Stimulated activated naive CD8-positive, alpha-beta T cell treated with anti-CD3 and anti-CD28 coated beads, Interleukin-15, Interleukin-2, amounts not matched to agents 100 ng/mL and 50 ng/mL, for 24 hours (primary cell): ENCODE measurements around the gene IRX4.

Source experiments
- H3K27ac Mint-ChIP-seq: one replicate; pipeline ENCODE4 v1.8.0; 2021; ENCODE audit warnings: mild to moderate bottlenecking, mixed read lengths
- H3K27me3 Mint-ChIP-seq: one replicate; pipeline ENCODE4 v1.8.0; 2021; ENCODE audit warnings: mixed read lengths
- H3K36me3 Mint-ChIP-seq: one replicate; pipeline ENCODE4 v1.8.0; 2021; ENCODE audit warnings: low read depth, mixed read lengths
- H3K4me1 Mint-ChIP-seq: one replicate; pipeline ENCODE4 v1.8.0; 2021; ENCODE audit warnings: low read depth, mixed read lengths
- H3K4me3 Mint-ChIP-seq: one replicate; pipeline ENCODE4 v1.8.0; 2021; ENCODE audit warnings: mild to moderate bottlenecking, mixed read lengths
- H3K9me3 Mint-ChIP-seq: one replicate; pipeline ENCODE4 v1.8.0; 2021; ENCODE audit warnings: mixed read lengths

Gene IRX4

GRCh38 chr5:1882337-1883119, at the start of gene IRX4:
TSS of gene IRX4 (minus strand) at chr5:1882925. CDS start at chr5:1882647, 278 bp downstream.
- Mint-ChIP-seq H3K4me1 (peaks cover 5% of the 10 kb centered on the region), H3K27ac (no peak within 1 kb of the TSS), H3K36me3 (no peaks in the 10 kb centered on the region), H3K27me3 (peaks cover 43% of the 10 kb centered on the region), H3K4me3 (no peak within 1 kb of the TSS), H3K9me3 (no peaks in the 10 kb centered on the region)

GRCh38 chr5:1931604-1932231, 49.0 kb upstream of the IRX4 start:
- no peak overlapping the region for H3K27ac Mint-ChIP-seq
- H3K4me1 Mint-ChIP-seq = no peaks in the 10 kb centered on the region
- no peak overlapping the region for H3K4me3 Mint-ChIP-seq
- H3K36me3 Mint-ChIP-seq = no peaks in the 10 kb centered on the region
- H3K27me3 Mint-ChIP-seq = peaks cover 30% of the 10 kb centered on the region
- no peaks in the 10 kb centered on the region for H3K9me3 Mint-ChIP-seq

GRCh38 chr5:1930880-1931603, 48.3 kb upstream of the IRX4 start:
- Mint-ChIP-seq H3K4me3 (no peak overlapping the region), H3K27ac (no peak overlapping the region), H3K9me3 (no peaks in the 10 kb centered on the region), H3K36me3 (no peaks in the 10 kb centered on the region), H3K4me1 (no peaks in the 10 kb centered on the region), H3K27me3 (peaks cover 27% of the 10 kb centered on the region)

- H3K36me3 Mint-ChIP-seq = no peaks in the 10 kb centered on the region
- no peaks in the 10 kb centered on the region for H3K9me3 Mint-ChIP-seq
- H3K4me3 Mint-ChIP-seq = no peak overlapping the region
- peaks cover 23% of the 10 kb centered on the region for H3K27me3 Mint-ChIP-seq
- H3K27ac Mint-ChIP-seq = no peak overlapping the region
- H3K4me1 Mint-ChIP-seq = no peaks in the 10 kb centered on the region
Measured at GRCh38 chr5:1930501-1930879, 47.8 kb upstream of the IRX4 start.

GRCh38 chr5:1929108-1929991, 46.6 kb upstream of the IRX4 start:
- Mint-ChIP-seq H3K27me3 (peaks cover 23% of the 10 kb centered on the region), H3K4me3 (no peak overlapping the region), H3K36me3 (no peaks in the 10 kb centered on the region), H3K4me1 (no peaks in the 10 kb centered on the region), H3K9me3 (no peaks in the 10 kb centered on the region), H3K27ac (no peak overlapping the region)

- peaks cover under 1% of the 10 kb centered on the region for H3K27me3 Mint-ChIP-seq
- no peak overlapping the region for H3K4me3 Mint-ChIP-seq
- no peaks in the 10 kb centered on the region for H3K4me1 Mint-ChIP-seq
- H3K9me3 Mint-ChIP-seq = no peaks in the 10 kb centered on the region
- no peak overlapping the region for H3K27ac Mint-ChIP-seq
- no peaks in the 10 kb centered on the region for H3K36me3 Mint-ChIP-seq
Measured at GRCh38 chr5:1926471-1927341, 44.0 kb upstream of the IRX4 start.

DNA sequence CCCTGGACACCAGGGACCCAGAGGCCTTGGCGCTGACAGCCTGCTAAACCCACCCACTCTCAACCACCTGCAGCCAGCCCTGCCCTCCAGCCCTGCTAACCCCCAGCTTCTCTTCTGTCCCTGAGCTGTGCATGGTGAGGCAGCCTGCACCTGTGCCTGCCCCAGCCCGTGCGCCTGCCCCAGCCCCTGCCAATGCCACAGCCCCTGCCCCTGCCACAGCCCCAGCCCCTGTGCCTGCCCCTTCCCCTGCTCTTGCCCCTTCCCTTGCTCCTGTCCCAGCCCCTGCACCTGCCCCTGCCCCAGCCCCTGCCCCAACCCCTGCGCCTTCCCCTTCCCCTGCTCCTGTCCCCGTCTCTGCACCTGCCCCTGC, 43.3 kb upstream of the IRX4 start:
- Mint-ChIP-seq H3K36me3 (no peaks in the 10 kb centered on the region), H3K27me3 (no peaks in the 10 kb centered on the region), H3K27ac (no peak overlapping the region), H3K4me3 (no peak overlapping the region), H3K9me3 (no peaks in the 10 kb centered on the region), H3K4me1 (no peaks in the 10 kb centered on the region)

DNA sequence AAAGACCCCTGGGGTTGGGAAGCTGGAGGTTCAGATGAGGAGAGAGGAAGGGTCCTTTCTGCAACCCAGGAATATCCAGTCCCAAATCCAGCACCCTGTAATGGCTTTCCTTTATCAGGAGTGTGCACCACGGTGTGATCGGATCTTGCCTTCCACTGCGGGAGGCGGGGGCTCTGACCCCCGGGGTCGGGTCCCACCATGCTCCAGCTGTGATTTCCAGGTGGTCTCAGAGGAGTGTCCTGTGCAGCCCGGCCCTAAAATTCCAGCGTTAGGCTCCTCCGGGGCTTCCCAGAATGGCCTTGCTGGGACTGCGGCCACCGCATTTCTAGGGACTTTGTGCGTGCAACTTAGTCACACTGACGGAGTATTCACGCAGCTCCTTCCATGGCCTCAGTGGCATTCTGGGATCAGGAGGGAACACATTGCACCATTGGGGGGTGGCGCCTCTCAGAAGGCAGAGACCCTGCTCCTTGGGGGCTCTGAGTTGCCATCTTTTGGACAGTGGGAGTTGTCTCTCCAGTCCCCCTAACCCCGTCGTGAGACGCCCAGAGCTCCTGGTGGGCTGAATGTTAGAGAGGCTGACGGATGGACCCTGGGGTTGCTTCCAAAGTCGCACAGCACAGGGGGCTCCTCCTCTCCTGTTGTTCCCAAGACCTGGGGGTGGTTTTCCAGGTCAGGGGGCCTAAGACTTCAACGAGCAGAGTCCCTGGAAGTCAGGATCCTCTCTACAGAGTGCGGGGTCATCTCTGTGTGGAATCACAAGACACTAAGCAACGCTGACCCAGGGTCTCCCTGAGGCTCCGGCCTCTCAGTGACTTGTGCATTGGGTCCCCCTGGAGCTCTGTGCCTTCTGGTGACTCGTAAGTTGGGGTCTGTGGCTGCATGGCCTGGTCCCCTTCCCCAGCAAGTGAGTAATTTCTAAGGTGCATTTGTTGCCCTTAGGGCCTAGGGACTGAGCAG, 42.7 kb upstream of the IRX4 start:
- Mint-ChIP-seq H3K36me3 (no peaks in the 10 kb centered on the region), H3K4me3 (no peak overlapping the region), H3K27ac (no peak overlapping the region), H3K27me3 (no peaks in the 10 kb centered on the region), H3K9me3 (no peaks in the 10 kb centered on the region), H3K4me1 (no peaks in the 10 kb centered on the region)

DNA sequence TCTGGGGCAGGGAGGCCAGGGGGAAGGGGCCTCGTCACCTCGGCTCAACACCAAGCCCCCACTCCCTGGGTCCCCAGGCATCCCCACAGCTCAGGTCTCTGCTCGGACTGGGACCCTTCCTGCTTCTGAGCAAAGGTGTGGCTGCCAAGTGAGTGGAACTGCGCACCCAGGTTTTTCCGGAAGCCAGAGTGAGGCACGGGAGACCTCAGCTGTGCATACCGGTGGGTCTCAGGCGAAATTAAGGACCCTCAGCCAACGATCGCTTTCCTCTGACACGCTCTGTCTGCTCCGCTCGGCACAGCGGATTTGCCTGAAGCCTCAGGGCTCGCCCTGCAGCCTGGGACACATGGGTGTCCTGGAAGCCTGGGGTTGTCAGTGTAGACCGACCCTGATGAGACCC, 41.0 kb upstream of the IRX4 start:
- Mint-ChIP-seq H3K4me3 (no peak overlapping the region), H3K27ac (no peak overlapping the region), H3K27me3 (no peaks in the 10 kb centered on the region), H3K36me3 (no peaks in the 10 kb centered on the region), H3K9me3 (no peaks in the 10 kb centered on the region), H3K4me1 (no peaks in the 10 kb centered on the region)

- Mint-ChIP-seq H3K27me3 (no peaks in the 10 kb centered on the region), H3K27ac (no peak overlapping the region), H3K4me1 (no peaks in the 10 kb centered on the region), H3K9me3 (no peaks in the 10 kb centered on the region), H3K36me3 (no peaks in the 10 kb centered on the region), H3K4me3 (no peak overlapping the region)
Measured at GRCh38 chr5:1923341-1923740, 40.6 kb upstream of the IRX4 start.

DNA sequence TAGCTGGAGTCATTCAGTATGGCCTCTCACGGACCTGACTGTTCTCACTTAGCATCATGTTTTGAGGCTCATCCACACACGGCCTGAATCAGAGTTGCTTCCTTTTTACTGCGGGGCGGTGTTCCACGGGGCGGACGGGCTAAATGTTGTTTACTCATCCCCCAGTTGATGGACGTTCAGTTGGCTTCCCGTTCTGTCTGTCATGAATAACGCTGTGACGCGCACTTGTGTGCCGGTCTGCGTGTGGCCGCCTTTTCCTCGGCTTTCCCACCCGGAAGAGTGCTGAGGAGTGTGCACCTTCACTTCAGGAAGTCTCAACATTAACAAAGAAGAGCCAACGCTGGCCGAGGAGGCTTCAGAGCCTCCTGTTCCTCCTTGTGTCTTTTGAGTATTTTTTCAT, 39.0 kb upstream of the IRX4 start:
- Mint-ChIP-seq H3K27me3 (peaks cover 4% of the 10 kb centered on the region), H3K4me1 (no peaks in the 10 kb centered on the region), H3K27ac (no peak overlapping the region), H3K36me3 (no peaks in the 10 kb centered on the region), H3K9me3 (no peaks in the 10 kb centered on the region), H3K4me3 (no peak overlapping the region)

DNA sequence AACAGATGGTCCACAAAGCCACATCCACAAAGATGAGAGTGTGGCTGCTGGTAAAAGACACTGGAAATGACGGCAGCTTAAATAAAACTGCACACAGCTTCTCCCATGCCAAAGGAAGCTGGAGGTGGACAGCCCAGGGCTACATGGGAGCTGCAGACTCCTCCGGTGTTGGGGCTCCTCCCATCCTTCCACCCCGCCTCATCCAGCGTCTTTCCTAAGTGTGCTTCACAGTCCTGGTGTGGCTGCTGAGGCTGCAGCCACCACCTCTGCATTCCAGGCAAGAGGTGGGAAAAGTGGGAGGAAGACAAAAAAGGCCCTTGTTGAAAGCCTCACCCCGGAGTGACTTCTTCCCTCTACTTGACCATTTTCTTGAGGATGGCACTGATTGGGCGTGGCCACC, 37.0 kb upstream of the IRX4 start:
- Mint-ChIP-seq H3K27me3 (peaks cover 4% of the 10 kb centered on the region), H3K9me3 (no peaks in the 10 kb centered on the region), H3K4me3 (no peak overlapping the region), H3K27ac (no peak overlapping the region), H3K4me1 (no peaks in the 10 kb centered on the region), H3K36me3 (no peaks in the 10 kb centered on the region)

DNA sequence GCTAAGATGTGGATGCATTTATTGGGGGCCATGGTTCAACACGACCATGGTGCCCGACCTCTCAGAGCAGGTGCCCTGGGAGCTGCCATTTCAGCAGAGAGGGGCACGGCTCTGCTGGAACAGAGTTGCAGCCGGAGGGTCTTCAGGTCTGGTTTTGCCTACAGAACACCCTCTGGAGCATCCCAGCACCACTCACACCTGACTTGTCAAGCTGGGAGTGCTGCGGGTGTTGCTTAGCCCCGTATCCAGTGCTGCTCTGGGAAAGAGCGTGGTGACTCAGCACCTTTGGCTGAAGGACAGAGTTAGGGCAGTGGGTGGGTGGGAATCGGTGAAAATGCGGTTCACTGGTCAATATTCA, 36.5 kb upstream of the IRX4 start:
- Mint-ChIP-seq H3K4me1 (no peaks in the 10 kb centered on the region), H3K27ac (no peak overlapping the region), H3K27me3 (peaks cover 4% of the 10 kb centered on the region), H3K36me3 (no peaks in the 10 kb centered on the region), H3K4me3 (no peak overlapping the region), H3K9me3 (no peaks in the 10 kb centered on the region)
